Astrocyte of the hippocampus (primary cell): Measurements from ENCODE around the gene TACC2.

Experiments used
- DNase-seq: peaks from one replicate; pipeline ENCODE4 v3.0.0; 2011; ENCODE audit warnings: low read depth, low spot score

Gene TACC2

DNA sequence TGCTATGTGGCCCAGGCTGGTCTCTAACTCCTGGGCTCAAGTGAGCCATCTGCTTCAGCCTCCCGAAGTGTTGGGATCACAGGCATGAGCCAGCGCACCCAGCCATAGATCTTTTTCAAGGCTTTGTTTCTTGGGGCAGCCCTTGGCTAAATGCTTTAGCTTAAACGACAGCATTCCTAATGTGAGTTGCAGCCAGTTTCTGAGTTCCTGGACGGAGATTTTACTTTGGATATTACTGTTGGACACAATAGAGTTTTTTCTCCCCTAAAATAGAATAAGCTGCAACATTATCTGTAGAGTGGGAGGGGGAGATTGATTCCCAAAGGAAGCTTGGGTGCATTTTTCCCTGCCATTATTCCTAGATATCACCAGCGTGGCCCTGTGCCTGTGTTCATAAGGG, 179.1 kb downstream of the TACC2 start:
- DNase-seq: no peak

- no peak for DNase-seq
Measured at GRCh38 chr10:122168598-122169394, 179.8 kb downstream of the TACC2 start.

DNA sequence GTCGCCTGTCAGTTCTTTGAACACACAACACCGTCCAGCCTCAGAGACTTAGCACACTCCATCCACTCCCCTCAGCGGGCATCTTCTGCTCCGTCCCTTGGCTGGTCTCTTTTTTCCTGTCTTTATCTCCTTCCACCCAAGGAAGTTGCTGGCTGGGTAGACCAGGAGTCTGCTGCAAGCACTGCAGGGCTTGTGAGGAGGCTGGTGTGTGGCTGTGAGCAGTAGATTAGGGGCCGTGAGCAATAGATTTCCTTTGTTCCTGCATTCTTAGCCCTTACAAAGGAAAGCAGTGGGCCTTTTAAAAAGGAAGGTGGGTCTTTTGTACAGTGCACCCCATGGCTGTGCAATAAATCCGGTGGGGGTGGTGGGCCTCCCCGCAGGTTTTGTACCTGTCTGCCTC, 181.8 kb downstream of the TACC2 start:
- DNase-seq: no peak

GRCh38 chr10:122171302-122172075, 182.5 kb downstream of the TACC2 start:
- no peak for DNase-seq

GRCh38 chr10:122172361-122173008, 183.5 kb downstream of the TACC2 start:
- DNase-seq: peak; percentile 26

- no peak for DNase-seq
Measured at GRCh38 chr10:122173337-122173736, 184.4 kb downstream of the TACC2 start.

- DNase-seq: no peak
Measured at GRCh38 chr10:122173766-122174435, 184.9 kb downstream of the TACC2 start.

GRCh38 chr10:122176232-122177213, 187.6 kb downstream of the TACC2 start:
- DNase-seq: no peak

- DNase-seq: no peak
Measured at GRCh38 chr10:122178655-122179054, 189.7 kb downstream of the TACC2 start.

- DNase-seq: peak; percentile 46
Measured at GRCh38 chr10:122181041-122181732, 192.2 kb downstream of the TACC2 start.

DNA sequence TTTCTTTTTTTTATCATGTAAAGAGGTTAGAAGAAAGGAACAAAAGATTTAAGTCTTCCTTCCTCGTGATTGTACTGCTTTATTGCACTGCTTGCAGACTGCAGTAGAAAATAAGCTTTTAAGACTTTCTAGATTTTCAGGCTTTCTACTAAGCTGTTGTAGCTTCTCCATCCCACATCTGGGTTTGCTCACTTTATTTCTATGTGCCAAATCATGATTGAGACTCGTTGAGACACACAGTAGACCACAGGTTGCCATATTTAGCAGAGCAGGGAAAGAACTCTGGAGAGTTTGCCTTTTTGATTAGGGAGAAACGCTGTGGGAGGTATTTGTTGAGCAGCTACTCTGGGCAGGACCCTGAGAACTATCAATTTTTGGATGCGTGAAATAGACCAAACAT, 192.9 kb downstream of the TACC2 start:
- no peak for DNase-seq

- peak; percentile 42 for DNase-seq
Measured at GRCh38 chr10:122182308-122182707, 193.3 kb downstream of the TACC2 start.

GRCh38 chr10:122184254-122184653, 195.3 kb downstream of the TACC2 start:
- DNase-seq: no peak

DNA sequence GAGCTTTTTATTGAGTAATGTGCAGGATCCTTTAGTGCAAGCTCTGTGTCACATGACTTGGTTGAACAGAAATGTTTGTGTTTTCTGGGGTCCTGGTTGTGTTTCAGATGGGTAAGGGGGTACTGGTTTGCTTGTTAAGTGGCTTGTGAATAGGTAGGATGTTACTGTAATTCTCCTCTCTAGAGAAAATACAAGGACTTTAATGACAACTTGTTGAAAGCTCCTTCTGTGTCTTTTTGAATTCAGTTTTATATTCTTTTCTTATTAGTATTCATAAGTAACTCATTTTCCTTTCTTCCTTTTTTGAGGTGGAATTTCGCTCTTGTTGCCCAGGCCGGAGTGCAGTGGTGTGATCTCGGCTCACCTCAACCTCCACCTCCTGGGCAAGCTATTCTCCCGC, 196.7 kb downstream of the TACC2 start:
- DNase-seq: no peak

- peak; percentile 31 for DNase-seq
Measured at GRCh38 chr10:122186816-122187810, 198.2 kb downstream of the TACC2 start.

GRCh38 chr10:122188706-122189105, 199.7 kb downstream of the TACC2 start:
- no peak for DNase-seq

DNA sequence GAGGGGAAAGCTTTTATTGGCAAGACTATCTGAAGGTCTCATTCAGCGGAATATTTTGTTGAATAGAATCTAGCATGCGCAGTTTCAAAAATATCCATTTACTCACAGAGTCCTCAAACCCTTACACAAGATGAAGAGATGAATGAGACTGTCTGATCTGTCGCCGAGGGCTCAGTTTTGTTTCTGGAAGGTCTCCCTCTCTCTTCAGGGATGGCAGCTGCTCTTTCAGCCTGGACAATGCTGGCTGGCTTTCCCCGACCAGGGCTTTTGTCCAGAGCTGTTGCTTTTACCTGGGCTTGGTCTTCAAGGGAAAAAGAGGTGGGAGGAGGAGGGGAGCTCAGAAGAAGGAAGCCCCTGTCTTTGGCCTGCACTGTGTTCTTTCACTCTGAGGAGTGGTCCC, 200.2 kb downstream of the TACC2 start:
- DNase-seq: no peak

GRCh38 chr10:122190176-122190943, 201.4 kb downstream of the TACC2 start:
- DNase-seq: no peak
